ENCODE results near the gene LAMP1. TPM values are rescaled to one million over a fixed set of nuclear protein-coding genes. Genes with fewer than 3 reads are reported as not detected.
"Not testable (repeated sequence)": the region's sequence is repeated elsewhere in the genome, so short reads cannot be mapped to it uniquely, and the experiment has no call there.

LAMP1 gene
- total RNA-seq, 4 donors from 2014 or later: 99.7 to 168 (median 133) TPM

DNA sequence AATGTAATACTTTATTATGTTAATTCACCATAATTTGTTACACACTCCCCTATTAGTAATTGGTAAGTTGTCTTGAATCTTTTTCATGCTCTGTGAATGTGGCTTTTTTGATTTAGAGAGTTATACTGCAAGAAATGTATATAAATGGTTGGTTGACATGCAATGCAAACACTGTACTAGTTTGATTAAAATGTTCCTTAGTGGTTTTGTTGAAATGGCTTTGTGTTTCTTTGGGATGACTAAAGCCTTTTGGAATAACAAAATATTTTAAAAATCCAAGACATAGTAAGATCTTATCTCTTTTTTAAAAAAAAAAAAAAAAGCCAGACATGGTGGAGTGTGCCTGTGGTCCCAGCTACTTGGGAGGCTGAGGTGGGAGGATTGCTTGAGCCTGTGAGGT is 10.5 kb downstream of the LAMP1 start:
- Histone ChIP-seq H3K4me3 (no peak overlapping the region), H3K27ac (replicated peaks in 1 of 4) (no peak overlapping the region), H3K9me3 (no peaks in the 10 kb centered on the region), H3K4me1 (peaks cover 0 to 18% (median 4%) of the 10 kb centered on the region in 4 donors), H3K36me3 (peaks cover 30 to 50% (median 35%) of the 10 kb centered on the region in 4 donors), H3K27me3 (no peaks in the 10 kb centered on the region)
- intact Hi-C loops (cut with DNase I): no loop called here
- TF ChIP-seq POLR2A (IDR thresholded peaks at IDR 0.05; ENCODE audit: low read depth): no peak
- no peak for TF ChIP-seq POLR2AphosphoS5 (IDR thresholded peaks at IDR 0.05)
- TF ChIP-seq CTCF (IDR thresholded peaks at IDR 0.05): no peak
- no peak for TF ChIP-seq EP300 (IDR thresholded peaks at IDR 0.05)
- DNase-seq (ENCODE audit: extremely low spot score): no peak

DNA sequence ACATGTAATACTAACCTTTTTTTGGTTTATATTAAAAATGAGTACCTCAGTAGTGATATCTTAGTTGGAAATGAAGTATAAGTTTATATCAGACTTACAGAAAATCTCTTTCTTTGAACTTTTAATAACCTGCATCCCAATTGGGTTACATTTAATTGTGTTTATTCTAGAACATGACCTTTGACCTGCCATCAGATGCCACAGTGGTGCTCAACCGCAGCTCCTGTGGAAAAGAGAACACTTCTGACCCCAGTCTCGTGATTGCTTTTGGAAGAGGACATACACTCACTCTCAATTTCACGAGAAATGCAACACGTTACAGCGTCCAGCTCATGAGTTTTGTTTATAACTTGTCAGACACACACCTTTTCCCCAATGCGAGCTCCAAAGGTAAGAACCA is 12.4 kb downstream of the LAMP1 start:
- WGBS: 83% methylated on average over 6 of the region's 6 CpGs
- TF ChIP-seq POLR2A (IDR thresholded peaks at IDR 0.05; ENCODE audit: low read depth) (no peak), POLR2AphosphoS5 (IDR thresholded peaks at IDR 0.05) (no peak), CTCF (IDR thresholded peaks at IDR 0.05) (no peak), EP300 (IDR thresholded peaks at IDR 0.05) (no peak)
- no peak for DNase-seq (ENCODE audit: extremely low spot score)
- intact Hi-C loops (cut with DNase I): no loop called here
- Histone ChIP-seq H3K9me3 (no peaks in the 10 kb centered on the region), H3K27me3 (no peaks in the 10 kb centered on the region), H3K36me3 (peaks cover 33 to 55% (median 42%) of the 10 kb centered on the region in 4 donors), H3K4me3 (no peak overlapping the region), H3K27ac (replicated peaks in 1 of 4) (no peak overlapping the region), H3K4me1 (peaks cover 0 to 11% (median 0%) of the 10 kb centered on the region in 4 donors)

- intact Hi-C loops (cut with DNase I); H3K27ac ChIP-seq (replicated peaks in 1 of 4); H3K9me3 ChIP-seq; H3K27me3 ChIP-seq; H3K4me3 ChIP-seq; DNase-seq (ENCODE audit: extremely low spot score); H3K4me1 ChIP-seq: not testable (repeated sequence)
- H3K36me3 ChIP-seq: peaks cover 44 to 80% (median 69%) of the 10 kb centered on the region in 4 donors
- WGBS: 97% methylated on average over 17 of the region's 20 CpGs
Measured at GRCh38 chr13:113314112-113314511, 17.1 kb downstream of the LAMP1 start.

DNA sequence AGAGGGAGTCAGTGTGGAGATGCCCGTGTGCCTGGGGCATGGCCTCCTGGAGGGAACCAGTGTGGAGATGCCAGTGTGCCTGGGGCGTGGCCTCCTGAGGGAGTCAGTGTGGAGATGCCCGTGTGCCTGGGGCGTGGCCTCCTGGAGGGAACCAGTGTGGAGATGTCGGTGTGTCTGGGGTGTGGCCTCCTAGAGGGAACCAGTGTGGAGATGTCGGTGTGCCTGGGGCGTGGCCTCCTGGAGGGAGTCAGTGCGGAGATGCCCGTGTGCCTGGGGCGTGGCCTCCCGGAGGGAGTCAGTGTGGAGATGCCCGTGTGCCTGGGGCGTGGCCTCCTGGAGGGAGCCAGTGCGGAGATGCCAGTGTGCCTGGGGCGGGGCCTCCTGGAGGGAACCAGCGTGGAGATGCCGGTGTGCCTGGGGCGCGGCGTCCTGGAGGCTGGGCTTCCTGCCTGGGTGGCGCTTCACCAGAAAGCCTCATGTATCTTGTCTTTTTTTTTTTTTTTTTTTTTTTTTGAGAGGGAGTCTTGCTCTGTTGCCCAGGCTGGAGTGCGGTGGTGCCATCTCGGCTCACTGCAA is 17.9 kb downstream of the LAMP1 start:
- H3K27me3 ChIP-seq; intact Hi-C loops (cut with DNase I); H3K4me3 ChIP-seq; DNase-seq (ENCODE audit: extremely low spot score); H3K4me1 ChIP-seq; H3K9me3 ChIP-seq; H3K27ac ChIP-seq (replicated peaks in 1 of 4): not testable (repeated sequence)
- WGBS: 94% methylated on average over 21 of the region's 23 CpGs
- H3K36me3 ChIP-seq: peaks cover 45 to 82% (median 71%) of the 10 kb centered on the region in 4 donors

DNA sequence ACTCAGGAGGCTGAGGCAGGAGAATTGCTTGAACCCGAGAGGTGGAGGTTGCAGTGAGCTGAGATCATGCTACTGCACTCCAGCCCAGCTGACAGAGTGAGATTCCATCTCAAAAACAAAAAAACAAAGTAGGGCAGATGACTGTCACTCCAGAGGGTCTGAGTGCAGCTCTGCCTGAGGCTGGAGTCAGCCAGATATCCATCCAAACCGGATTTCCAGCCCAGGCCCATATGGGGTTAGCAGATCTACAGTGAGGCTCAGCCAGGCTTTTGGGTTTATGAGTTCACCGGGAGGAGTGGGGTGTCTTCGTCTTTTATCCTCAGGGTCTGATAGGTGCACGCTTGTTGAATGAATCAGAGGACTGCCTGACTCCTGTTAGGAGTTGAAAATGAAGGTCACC is 19.0 kb downstream of the LAMP1 start:
- Histone ChIP-seq H3K4me1 (peaks cover 0 to 8% (median 4%) of the 10 kb centered on the region in 4 donors), H3K9me3 (no peaks in the 10 kb centered on the region), H3K27me3 (no peaks in the 10 kb centered on the region), H3K36me3 (peaks cover 43 to 82% (median 71%) of the 10 kb centered on the region in 4 donors), H3K4me3 (no peak overlapping the region), H3K27ac (replicated peaks in 1 of 4) (no peak overlapping the region)
- WGBS: 86% methylated on average over 5 of the region's 5 CpGs
- intact Hi-C loops (cut with DNase I): no loop called here
- DNase-seq (ENCODE audit: extremely low spot score): no peak
- TF ChIP-seq POLR2AphosphoS5 (IDR thresholded peaks at IDR 0.05) (no peak), POLR2A (IDR thresholded peaks at IDR 0.05; ENCODE audit: low read depth) (no peak), EP300 (IDR thresholded peaks at IDR 0.05) (no peak), CTCF (IDR thresholded peaks at IDR 0.05) (no peak)

GRCh38 chr13:113317031-113317430 is 20.0 kb downstream of the LAMP1 start:
- no peaks in the 10 kb centered on the region for H3K27me3 ChIP-seq
- H3K9me3 ChIP-seq: no peaks in the 10 kb centered on the region
- no peak overlapping the region for H3K27ac ChIP-seq (replicated peaks in 1 of 4)
- no peak overlapping the region for H3K4me3 ChIP-seq
- intact Hi-C loops (cut with DNase I): no loop called here
- no peak for DNase-seq (ENCODE audit: extremely low spot score)
- H3K4me1 ChIP-seq: peaks cover 0 to 8% (median 4%) of the 10 kb centered on the region in 4 donors
- no peak for TF ChIP-seq POLR2AphosphoS5 (IDR thresholded peaks at IDR 0.05)
- no peak for TF ChIP-seq POLR2A (IDR thresholded peaks at IDR 0.05; ENCODE audit: low read depth)
- no peak for TF ChIP-seq EP300 (IDR thresholded peaks at IDR 0.05)
- no peak for TF ChIP-seq CTCF (IDR thresholded peaks at IDR 0.05)
- peaks cover 45 to 82% (median 71%) of the 10 kb centered on the region in 4 donors for H3K36me3 ChIP-seq
- WGBS: 91% methylated on average over 12 of the region's 12 CpGs
